A204.1 (cell line): ENCODE data around the gene CERS6.
A peak's percentile ranks its signal among the peaks of the same experiment; 100 is the strongest.

Experiments
- FAIRE-seq: peaks from 2 replicates; lab custom pipeline; 2012; peaks lifted over from hg19 to GRCh38; lab: Jason Lieb, UNC

Gene CERS6

GRCh38 chr2:168802859-168803725 is 347.0 kb downstream of the CERS6 start:
- no peak for FAIRE-seq

GRCh38 chr2:168804214-168804613 is 348.1 kb downstream of the CERS6 start:
- FAIRE-seq, result no peak

DNA sequence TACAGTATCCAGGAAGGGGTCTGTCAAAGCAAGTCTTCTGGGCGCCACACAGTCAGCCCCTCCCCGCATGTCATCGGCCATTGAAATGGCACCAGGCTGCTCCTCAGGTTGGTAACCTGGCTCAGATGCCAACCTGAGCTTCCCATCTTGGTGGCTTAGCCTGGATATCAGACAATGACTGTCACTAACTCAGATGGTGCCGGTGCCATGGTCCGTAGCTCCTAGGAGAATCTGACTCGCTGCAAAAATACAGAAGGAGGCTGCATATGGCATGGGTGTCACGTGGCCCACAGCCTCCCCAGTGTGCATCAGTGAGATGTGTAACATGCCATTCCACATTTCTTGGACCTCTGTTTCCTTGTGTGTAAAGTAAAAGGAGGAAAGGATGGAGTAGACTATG is 349.5 kb downstream of the CERS6 start:
- FAIRE-seq, result no peak

GRCh38 chr2:168809537-168809936 is 353.5 kb downstream of the CERS6 start:
- peak; percentile 79 for FAIRE-seq

- no peak for FAIRE-seq
Observed at GRCh38 chr2:168810235-168810634, 354.2 kb downstream of the CERS6 start.

DNA sequence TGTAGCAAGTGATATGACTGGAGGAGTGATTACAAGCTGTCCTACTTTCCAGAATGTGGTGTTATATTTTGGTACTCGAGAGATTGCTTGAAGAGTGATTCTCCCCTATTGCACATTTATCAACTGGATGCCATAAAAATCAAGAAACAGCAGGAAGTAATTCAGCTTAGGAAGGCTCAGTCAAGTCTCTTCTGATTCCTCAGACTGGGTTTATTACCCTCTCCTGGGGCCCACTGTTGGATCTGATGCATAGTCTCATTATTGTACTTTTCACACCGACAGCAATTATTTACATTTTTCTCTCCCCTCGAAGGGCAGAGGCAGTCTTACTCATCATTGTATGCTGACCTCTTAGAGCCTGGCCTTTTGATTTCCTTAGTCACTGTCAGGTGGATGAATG is 355.6 kb downstream of the CERS6 start:
- FAIRE-seq, result no peak

GRCh38 chr2:168814046-168814445 is 358.0 kb downstream of the CERS6 start:
- FAIRE-seq, result no peak

GRCh38 chr2:168814939-168815907 is 359.2 kb downstream of the CERS6 start:
- FAIRE-seq, result no peak

DNA sequence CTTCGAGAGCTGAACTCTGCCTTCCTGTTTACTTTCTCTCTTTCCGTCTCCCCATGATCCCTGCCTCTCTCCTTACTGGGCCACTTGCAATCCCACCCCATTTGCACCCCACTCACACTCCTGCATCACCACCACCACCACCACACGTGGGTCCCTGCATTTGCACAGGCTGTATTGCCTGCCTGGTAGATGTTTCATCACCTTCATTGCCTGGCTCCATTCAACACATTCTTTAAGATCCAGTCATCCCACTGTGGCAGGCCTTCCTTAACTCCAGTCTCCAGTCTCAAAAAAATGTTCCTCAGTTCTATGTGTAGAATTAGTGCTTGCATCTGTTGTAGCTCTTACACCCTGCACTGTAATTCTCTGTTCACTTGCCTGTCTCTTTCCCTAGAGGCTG is 360.3 kb downstream of the CERS6 start:
- FAIRE-seq, result no peak

DNA sequence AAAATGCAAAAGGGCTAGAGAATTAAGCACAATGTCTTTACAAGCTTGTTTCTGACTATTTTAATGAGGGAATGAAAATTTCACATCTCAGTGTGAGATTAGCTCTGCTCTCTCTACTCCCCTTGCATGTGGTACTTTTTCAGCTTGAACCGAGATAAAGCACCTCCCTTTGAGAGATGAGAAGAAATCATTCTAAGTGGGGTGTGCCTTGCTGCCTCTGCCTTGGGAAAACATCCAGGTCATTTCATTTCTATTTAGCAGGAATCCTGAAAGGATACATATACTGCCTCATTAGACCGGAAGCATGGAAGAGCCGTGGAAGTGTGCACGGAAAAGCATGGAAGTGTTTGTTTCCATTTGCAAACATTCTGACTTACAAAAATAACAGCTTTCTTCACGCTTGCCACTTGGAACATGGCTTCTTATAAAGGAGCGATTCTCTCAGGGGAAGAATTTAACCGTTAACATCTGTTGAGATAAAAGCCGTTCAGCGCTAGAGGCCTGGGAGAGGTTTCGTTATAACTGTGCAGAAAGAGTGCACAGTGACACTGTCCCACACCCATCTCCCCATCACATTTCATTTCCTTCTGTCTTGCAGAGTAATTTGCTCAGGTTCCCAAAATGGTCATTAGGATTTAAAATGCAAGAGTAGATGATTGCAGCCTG is 363.1 kb downstream of the CERS6 start:
- no peak for FAIRE-seq

GRCh38 chr2:168819829-168820489 is 363.9 kb downstream of the CERS6 start:
- no peak for FAIRE-seq

DNA sequence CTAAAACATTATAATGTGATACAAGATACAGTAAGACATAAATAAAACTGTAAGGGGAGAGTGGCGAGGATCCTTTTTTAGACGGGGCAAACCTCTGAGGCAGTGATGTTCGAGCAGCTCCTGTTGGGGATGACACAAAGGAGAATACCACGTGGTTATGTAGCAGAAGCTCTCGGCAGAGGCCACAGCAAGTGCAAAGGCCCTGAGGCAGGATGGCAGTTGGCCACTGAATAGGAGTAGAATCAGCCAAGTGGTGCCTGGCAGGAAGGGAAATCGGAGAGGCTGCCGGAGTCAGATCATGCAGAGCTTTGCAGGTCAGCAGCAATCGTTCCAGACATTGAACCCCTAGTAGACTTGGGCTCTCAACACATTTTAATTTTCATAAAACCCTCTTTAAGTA is 365.5 kb downstream of the CERS6 start:
- FAIRE-seq, result no peak

- no peak for FAIRE-seq
Observed at GRCh38 chr2:168821992-168822391, 365.9 kb downstream of the CERS6 start.
